C4-2B (cell line): ENCODE measurements around the gene CFAP77.

Experiments used
- ZFX ChIP-seq: fragments of 450-650 bp; IDR thresholded peaks from 2 replicates; pipeline ENCODE4 v1.6.1; 2017
- TF ChIP-seq, protein P1 (sequence below): fragments of 450-650 bp; conservative IDR thresholded peaks from 2 replicates; pipeline ENCODE4 v1.5.1; 2017; ENCODE audit warnings: mild to moderate bottlenecking

DNA sequence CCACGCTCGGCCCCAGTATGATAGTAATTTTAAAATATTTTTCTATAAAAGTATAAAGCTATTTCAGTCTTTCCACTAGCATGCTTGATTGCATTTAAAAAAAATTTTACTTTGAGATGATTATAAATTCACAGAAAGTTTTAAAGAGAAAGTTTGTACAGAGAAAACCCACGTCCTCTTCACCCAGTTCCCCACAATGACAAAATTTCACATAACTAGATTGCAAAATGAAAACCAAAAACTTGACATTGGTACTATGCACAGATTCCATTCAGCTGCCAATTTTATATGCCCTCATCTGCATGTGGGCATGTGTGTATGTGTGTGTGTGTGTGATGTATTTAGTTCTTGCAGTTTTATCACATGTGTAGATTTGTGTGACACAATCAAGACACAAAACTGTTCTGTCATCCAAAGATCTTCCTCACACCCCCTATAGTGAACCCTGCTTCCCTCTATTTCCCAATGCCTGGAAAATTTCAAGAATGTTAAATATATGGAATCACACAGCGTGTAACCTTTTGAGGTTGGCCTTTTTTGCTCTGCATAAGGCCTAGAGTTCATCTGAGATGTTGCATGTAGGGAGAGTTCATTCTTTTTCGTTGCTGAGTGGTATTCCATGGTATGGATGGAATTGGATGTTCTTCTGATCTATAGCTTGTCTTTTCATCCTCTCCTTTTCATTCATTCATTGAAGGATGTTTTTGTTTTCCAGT is 115.5 kb downstream of the CFAP77 start:
- TF ChIP-seq, protein P1, sequence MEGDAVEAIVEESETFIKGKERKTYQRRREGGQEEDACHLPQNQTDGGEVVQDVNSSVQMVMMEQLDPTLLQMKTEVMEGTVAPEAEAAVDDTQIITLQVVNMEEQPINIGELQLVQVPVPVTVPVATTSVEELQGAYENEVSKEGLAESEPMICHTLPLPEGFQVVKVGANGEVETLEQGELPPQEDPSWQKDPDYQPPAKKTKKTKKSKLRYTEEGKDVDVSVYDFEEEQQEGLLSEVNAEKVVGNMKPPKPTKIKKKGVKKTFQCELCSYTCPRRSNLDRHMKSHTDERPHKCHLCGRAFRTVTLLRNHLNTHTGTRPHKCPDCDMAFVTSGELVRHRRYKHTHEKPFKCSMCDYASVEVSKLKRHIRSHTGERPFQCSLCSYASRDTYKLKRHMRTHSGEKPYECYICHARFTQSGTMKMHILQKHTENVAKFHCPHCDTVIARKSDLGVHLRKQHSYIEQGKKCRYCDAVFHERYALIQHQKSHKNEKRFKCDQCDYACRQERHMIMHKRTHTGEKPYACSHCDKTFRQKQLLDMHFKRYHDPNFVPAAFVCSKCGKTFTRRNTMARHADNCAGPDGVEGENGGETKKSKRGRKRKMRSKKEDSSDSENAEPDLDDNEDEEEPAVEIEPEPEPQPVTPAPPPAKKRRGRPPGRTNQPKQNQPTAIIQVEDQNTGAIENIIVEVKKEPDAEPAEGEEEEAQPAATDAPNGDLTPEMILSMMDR = no peak
- no peak for TF ChIP-seq ZFX
